Mesodermal cell (in vitro differentiated cells): ENCODE data around the gene TMCC1.
"Not testable (repeated sequence)": the region's sequence is repeated elsewhere in the genome, so short reads cannot be mapped to it uniquely, and the experiment has no call there.

Experiments
- H3K27ac ChIP-seq: 2 replicates; pipeline ENCODE4 v1.7.0; 2013; ENCODE audit warnings: mild to moderate bottlenecking, low read depth, low read length, moderate library complexity; ENCODE audit not compliant: severe bottlenecking
- H3K36me3 ChIP-seq: 2 replicates; pipeline ENCODE4 v1.7.1; 2013; ENCODE audit warnings: mild to moderate bottlenecking, low read length, moderate library complexity; ENCODE audit not compliant: control insufficient read depth, insufficient read depth
- H3K4me1 ChIP-seq: one replicate; pipeline ENCODE4 v1.7.1; 2013; ENCODE audit warnings: mild to moderate bottlenecking, low read length; ENCODE audit not compliant: insufficient read depth, control insufficient read depth, poor library complexity, severe bottlenecking
- H3K4me3 ChIP-seq: 2 replicates; pipeline ENCODE4 v1.7.0; 2013; ENCODE audit warnings: low read length, control low read depth, mild to moderate bottlenecking; ENCODE audit not compliant: insufficient read depth, poor library complexity, severe bottlenecking; ENCODE audit errors: extremely low read depth
- H3K9me3 ChIP-seq: 2 replicates; pipeline ENCODE4 v1.7.1; 2013; ENCODE audit warnings: mild to moderate bottlenecking, low read length, moderate library complexity; ENCODE audit not compliant: control insufficient read depth
- WGBS, 2 experiments: methylation state at CpG; one replicate each; pipeline ENCODE4 v1.1.5; 2013; ENCODE audit warnings: missing lambda C conversion rate in 2 of 2; ENCODE audit not compliant: insufficient coverage in 2 of 2; 5-methylcytosine and 5-hydroxymethylcytosine counted together

The TMCC1 gene

GRCh38 chr3:129892857-129893580, 492 bp downstream of the TMCC1 start:
- WGBS, 2 experiments, result 0% methylated on average over 21 to 42 of the region's 62 CpGs
- H3K4me1 ChIP-seq, result peaks cover 27% of the 10 kb centered on the region
- no peaks in the 10 kb centered on the region for H3K9me3 ChIP-seq
- peak overlapping the region; percentile 76 for H3K4me3 ChIP-seq
- H3K36me3 ChIP-seq, result peaks cover 7% of the 10 kb centered on the region
- peak overlapping the region; percentile 90 for H3K27ac ChIP-seq

- WGBS, 2 experiments, result 0 to 3% methylated on average over 10 to 11 of the region's 13 CpGs
- Histone ChIP-seq H3K36me3 (peaks cover 2% of the 10 kb centered on the region), H3K4me3 (peak overlapping the region; percentile 76)
Measured at GRCh38 chr3:129892486-129892856, 1.0 kb downstream of the TMCC1 start.

GRCh38 chr3:129890891-129891290, 2.6 kb downstream of the TMCC1 start:
- WGBS, 2 experiments, result 91% methylated on average over 1 of the region's 2 CpGs; no CpG with 5 or more reads in 1 of the 2 experiments
- H3K27ac ChIP-seq, result no peak overlapping the region
- no peak overlapping the region for H3K4me3 ChIP-seq
- no peaks in the 10 kb centered on the region for H3K9me3 ChIP-seq
- H3K36me3 ChIP-seq, result peaks cover 9% of the 10 kb centered on the region
- H3K4me1 ChIP-seq, result peaks cover 27% of the 10 kb centered on the region

More at GRCh38 chr3:129892486-129892856, 1.0 kb downstream of the TMCC1 start:
- peak overlapping the region; percentile 90 for H3K27ac ChIP-seq
- H3K4me1 ChIP-seq, result peaks cover 27% of the 10 kb centered on the region
- H3K9me3 ChIP-seq, result no peaks in the 10 kb centered on the region

- Histone ChIP-seq H3K27ac (peak overlapping the region; percentile 17), H3K4me3 (no peak overlapping the region), H3K36me3 (peaks cover 9% of the 10 kb centered on the region), H3K9me3 (no peaks in the 10 kb centered on the region), H3K4me1 (peaks cover 27% of the 10 kb centered on the region)
- no CpG with 5 or more reads among the region's 2 CpGs for WGBS, 2 experiments
Measured at GRCh38 chr3:129890125-129890524, 3.4 kb downstream of the TMCC1 start.

GRCh38 chr3:129888771-129889170, 4.7 kb downstream of the TMCC1 start:
- peaks cover 27% of the 10 kb centered on the region for H3K4me1 ChIP-seq
- H3K36me3 ChIP-seq, result peaks cover 12% of the 10 kb centered on the region
- 86 to 91% methylated on average over 4 to 5 of the region's 5 CpGs for WGBS, 2 experiments
- no peaks in the 10 kb centered on the region for H3K9me3 ChIP-seq
- no peak overlapping the region for H3K27ac ChIP-seq
- H3K4me3 ChIP-seq, result no peak overlapping the region

GRCh38 chr3:129881261-129881660, 12.2 kb downstream of the TMCC1 start:
- Histone ChIP-seq H3K4me1 (no peaks in the 10 kb centered on the region), H3K9me3 (no peaks in the 10 kb centered on the region), H3K36me3 (peaks cover 57% of the 10 kb centered on the region), H3K27ac (no peak overlapping the region), H3K4me3 (no peak overlapping the region)
- 100% methylated on average over 1 of the region's 2 CpGs; no CpG with 5 or more reads in 1 of the 2 experiments for WGBS, 2 experiments

- H3K36me3 ChIP-seq, result peaks cover 74% of the 10 kb centered on the region
- H3K4me3 ChIP-seq, result no peak overlapping the region
- H3K27ac ChIP-seq, result no peak overlapping the region
- no peaks in the 10 kb centered on the region for H3K9me3 ChIP-seq
- WGBS, 2 experiments, result 100% methylated on average over 1 of the region's 1 CpG; no CpG with 5 or more reads in 1 of the 2 experiments
- H3K4me1 ChIP-seq, result no peaks in the 10 kb centered on the region
Measured at GRCh38 chr3:129878355-129878754, 15.2 kb downstream of the TMCC1 start.

- H3K4me1 ChIP-seq, H3K4me3 ChIP-seq, H3K27ac ChIP-seq, H3K9me3 ChIP-seq: not testable (repeated sequence)
- H3K36me3 ChIP-seq, result peaks cover 72% of the 10 kb centered on the region
- no CpG with 5 or more reads among the region's 2 CpGs for WGBS, 2 experiments
Measured at GRCh38 chr3:129874479-129874878, 19.0 kb downstream of the TMCC1 start.

GRCh38 chr3:129868912-129869311, 24.6 kb downstream of the TMCC1 start:
- WGBS, 2 experiments, result 100% methylated on average over 1 of the region's 2 CpGs; no CpG with 5 or more reads in 1 of the 2 experiments
- Histone ChIP-seq H3K4me3 (no peak overlapping the region), H3K4me1 (no peaks in the 10 kb centered on the region), H3K36me3 (peaks cover 25% of the 10 kb centered on the region), H3K27ac (no peak overlapping the region), H3K9me3 (no peaks in the 10 kb centered on the region)

- no peaks in the 10 kb centered on the region for H3K9me3 ChIP-seq
- no peak overlapping the region for H3K27ac ChIP-seq
- WGBS, 2 experiments, result 94% methylated on average over 2 of the region's 5 CpGs; no CpG with 5 or more reads in 1 of the 2 experiments
- H3K4me1 ChIP-seq, result no peaks in the 10 kb centered on the region
- no peak overlapping the region for H3K4me3 ChIP-seq
- peaks cover 14% of the 10 kb centered on the region for H3K36me3 ChIP-seq
Measured at GRCh38 chr3:129867506-129868124, 25.9 kb downstream of the TMCC1 start.

GRCh38 chr3:129865806-129866205, 27.7 kb downstream of the TMCC1 start:
- Histone ChIP-seq H3K9me3 (no peaks in the 10 kb centered on the region), H3K27ac (no peak overlapping the region), H3K36me3 (peaks cover 17% of the 10 kb centered on the region), H3K4me1 (no peaks in the 10 kb centered on the region), H3K4me3 (no peak overlapping the region)
- 100% methylated on average over 1 of the region's 2 CpGs; no CpG with 5 or more reads in 1 of the 2 experiments for WGBS, 2 experiments
